ENCODE results near the gene CMSS1.

Gene CMSS1

DNA sequence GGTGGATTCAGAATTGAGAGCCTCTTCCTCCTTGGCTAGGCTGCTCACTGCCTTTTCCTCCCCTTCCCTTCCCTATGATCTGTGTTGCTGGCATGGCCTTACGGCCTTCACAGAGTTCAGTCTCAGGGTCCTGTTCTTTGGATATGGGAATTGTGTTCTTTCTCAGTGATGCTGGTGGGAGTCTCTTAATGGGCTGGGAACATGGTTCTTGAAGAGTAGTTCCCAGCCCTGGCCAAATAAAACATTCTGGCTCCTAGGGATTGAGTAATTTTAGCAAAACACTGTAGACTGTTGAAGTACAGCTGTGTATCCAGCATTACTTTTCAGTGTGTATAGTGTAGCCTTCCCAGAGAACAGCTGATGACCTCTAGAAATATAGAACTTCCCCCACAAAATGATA lies 319.3 kb downstream of the CMSS1 start:
- no peak overlapping the region for H3K4me3 ChIP-seq (ENCODE audit: low read length)
- no peaks in the 10 kb centered on the region for H3K36me3 ChIP-seq (ENCODE audit: control insufficient read depth, insufficient read depth, low read length)
- no peaks in the 10 kb centered on the region for H3K9me3 ChIP-seq (ENCODE audit: control insufficient read depth, low read length)
- no peaks in the 10 kb centered on the region for H3K4me1 ChIP-seq (ENCODE audit: control insufficient read depth, insufficient read depth, low read length)
- no peak overlapping the region for H3K9ac ChIP-seq (ENCODE audit: low read length)
- no peaks in the 10 kb centered on the region for H3K27me3 ChIP-seq (ENCODE audit: control insufficient read depth, insufficient read depth, low read length)

DNA sequence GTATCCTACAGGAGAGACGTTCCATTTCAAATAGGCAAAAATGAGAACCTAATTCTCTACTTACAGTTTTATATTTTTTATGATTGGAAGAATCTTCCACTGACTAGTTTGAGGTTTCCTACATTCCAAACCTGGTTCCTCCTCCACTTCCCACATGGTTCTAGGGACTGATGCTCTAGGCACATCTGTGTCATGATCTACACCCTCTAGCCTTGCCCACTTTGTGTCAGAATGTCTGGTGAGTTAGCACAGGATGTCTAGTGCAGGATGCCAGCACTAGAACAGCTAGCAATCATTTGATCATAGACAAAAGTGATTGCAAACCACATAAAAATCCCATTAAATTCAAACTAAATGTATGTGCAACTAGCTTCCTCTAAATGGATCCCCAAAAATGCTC lies 323.3 kb downstream of the CMSS1 start:
- Histone ChIP-seq H3K9ac (ENCODE audit: low read length) (no peak overlapping the region), H3K4me3 (ENCODE audit: low read length) (no peak overlapping the region), H3K9me3 (ENCODE audit: control insufficient read depth, low read length) (no peaks in the 10 kb centered on the region), H3K36me3 (ENCODE audit: control insufficient read depth, insufficient read depth, low read length) (no peaks in the 10 kb centered on the region), H3K4me1 (ENCODE audit: control insufficient read depth, insufficient read depth, low read length) (no peaks in the 10 kb centered on the region), H3K27me3 (ENCODE audit: control insufficient read depth, insufficient read depth, low read length) (no peaks in the 10 kb centered on the region)

DNA sequence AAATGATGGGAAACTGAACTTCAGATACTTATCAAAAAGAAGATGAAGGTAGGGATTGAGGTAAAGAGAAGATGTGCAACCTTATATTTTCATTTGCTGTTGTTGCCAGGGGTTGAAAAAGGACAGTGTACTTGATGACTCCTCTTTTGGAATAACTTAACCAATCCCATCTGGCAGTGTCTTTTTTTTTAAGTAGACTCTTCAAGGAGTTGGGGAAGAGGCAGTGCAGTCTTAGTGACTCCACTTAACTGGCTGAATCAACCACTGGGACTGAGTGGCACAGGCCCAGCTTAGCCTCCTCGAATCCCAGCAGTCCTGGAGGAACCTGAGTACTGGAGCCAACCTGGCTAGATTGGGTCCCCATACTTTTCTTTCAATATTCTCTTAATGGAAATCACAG lies 323.9 kb downstream of the CMSS1 start:
- Histone ChIP-seq H3K36me3 (ENCODE audit: control insufficient read depth, insufficient read depth, low read length) (no peaks in the 10 kb centered on the region), H3K4me1 (ENCODE audit: control insufficient read depth, insufficient read depth, low read length) (no peaks in the 10 kb centered on the region), H3K9me3 (ENCODE audit: control insufficient read depth, low read length) (no peaks in the 10 kb centered on the region), H3K27me3 (ENCODE audit: control insufficient read depth, insufficient read depth, low read length) (no peaks in the 10 kb centered on the region), H3K4me3 (ENCODE audit: low read length) (no peak overlapping the region), H3K9ac (ENCODE audit: low read length) (no peak overlapping the region)

DNA sequence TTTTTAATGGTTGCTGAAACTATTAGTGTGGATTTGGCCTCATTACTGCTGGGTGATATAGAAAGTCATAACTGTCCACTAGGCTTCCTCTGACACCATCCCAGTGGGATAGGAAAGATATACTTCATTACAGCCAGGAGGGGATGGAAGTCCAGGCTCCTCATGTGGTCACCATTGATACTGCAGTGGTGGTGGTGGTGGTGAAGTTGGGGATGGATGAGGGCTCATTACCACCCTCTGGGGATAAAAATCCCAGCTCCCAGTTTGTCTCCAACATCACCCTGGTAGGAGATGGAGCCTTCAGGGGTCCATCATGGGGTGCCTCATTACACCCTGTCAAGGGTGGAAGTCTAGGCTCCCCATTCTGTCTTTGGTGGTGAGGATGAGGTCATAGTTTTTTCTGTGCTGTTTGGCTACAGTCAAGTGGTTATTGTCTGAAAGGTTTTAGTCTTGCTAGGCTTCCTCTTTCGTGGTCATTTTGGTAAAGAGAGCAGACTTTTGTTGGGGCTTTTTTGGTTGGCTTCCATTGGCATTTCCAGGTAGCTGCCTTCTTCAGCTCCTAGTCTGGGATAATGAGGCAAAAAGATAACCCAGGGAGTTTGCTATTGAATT lies 326.7 kb downstream of the CMSS1 start:
- no peaks in the 10 kb centered on the region for H3K36me3 ChIP-seq (ENCODE audit: control insufficient read depth, insufficient read depth, low read length)
- no peak overlapping the region for H3K4me3 ChIP-seq (ENCODE audit: low read length)

DNA sequence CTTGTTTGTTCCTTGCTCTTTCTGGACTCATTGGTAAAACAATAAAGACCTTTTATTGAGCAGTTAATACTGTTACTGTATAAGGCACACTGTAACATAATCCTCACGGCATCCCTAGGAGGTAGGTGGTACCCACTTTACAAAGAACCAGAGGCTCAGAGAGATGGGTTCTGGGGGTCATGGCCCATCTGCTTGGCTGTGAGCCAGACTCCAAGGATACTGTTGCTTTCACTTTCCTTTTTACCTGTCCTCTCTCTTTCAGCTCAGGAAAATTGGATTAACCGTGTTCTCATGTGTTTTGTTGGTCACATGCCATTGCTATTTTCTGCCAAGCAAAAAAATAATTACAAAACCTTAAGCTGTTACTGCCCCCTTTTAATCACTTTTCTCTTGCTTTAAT lies 331.5 kb downstream of the CMSS1 start:
- Histone ChIP-seq H3K4me3 (ENCODE audit: low read length) (no peak overlapping the region), H3K9me3 (ENCODE audit: control insufficient read depth, low read length) (no peaks in the 10 kb centered on the region), H3K27me3 (ENCODE audit: control insufficient read depth, insufficient read depth, low read length) (no peaks in the 10 kb centered on the region), H3K4me1 (ENCODE audit: control insufficient read depth, insufficient read depth, low read length) (peaks cover 12% of the 10 kb centered on the region), H3K9ac (ENCODE audit: low read length) (no peak overlapping the region), H3K36me3 (ENCODE audit: control insufficient read depth, insufficient read depth, low read length) (no peaks in the 10 kb centered on the region)

More for the DNA sequence above, 326.7 kb downstream of the CMSS1 start:
- no peaks in the 10 kb centered on the region for H3K9me3 ChIP-seq (ENCODE audit: control insufficient read depth, low read length)
- H3K27me3 ChIP-seq (ENCODE audit: control insufficient read depth, insufficient read depth, low read length), result no peaks in the 10 kb centered on the region
- H3K9ac ChIP-seq (ENCODE audit: low read length), result no peak overlapping the region
- H3K4me1 ChIP-seq (ENCODE audit: control insufficient read depth, insufficient read depth, low read length), result peaks cover 7% of the 10 kb centered on the region

DNA sequence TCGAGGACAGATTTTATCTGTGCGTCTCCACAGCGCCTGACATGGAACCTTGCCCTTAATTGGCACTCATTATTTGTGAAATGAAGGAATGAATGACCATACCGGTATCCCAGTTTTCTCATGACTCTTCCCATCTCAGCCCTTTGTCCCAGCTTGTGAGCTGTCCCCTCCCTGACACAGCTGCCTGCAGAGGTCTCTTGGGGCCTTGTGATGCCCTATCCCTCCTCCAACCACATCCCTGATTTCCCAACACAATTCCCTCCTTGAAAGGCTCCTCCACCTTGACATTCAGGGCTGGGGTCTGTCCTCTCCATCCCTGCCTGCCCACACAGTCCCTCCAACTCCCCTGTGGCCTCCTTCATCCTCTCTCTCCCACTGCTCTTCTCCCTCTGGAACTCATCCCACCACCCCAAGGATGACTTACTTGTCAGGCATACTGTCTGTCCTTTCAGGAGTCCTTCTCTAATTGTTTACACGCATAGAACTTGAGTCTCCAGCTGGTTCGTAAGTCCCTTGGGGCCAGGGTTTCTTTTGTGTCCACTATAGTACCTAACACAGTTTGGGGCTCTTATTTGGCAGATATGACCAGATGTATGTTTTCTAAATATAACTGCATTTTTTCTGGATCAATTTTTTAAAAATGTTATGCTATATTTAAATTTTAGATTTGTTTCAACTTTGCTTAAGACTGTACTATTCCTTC lies 332.2 kb downstream of the CMSS1 start:
- Histone ChIP-seq H3K4me1 (ENCODE audit: control insufficient read depth, insufficient read depth, low read length) (peaks cover 12% of the 10 kb centered on the region), H3K9me3 (ENCODE audit: control insufficient read depth, low read length) (no peaks in the 10 kb centered on the region), H3K4me3 (ENCODE audit: low read length) (no peak overlapping the region), H3K9ac (ENCODE audit: low read length) (no peak overlapping the region), H3K36me3 (ENCODE audit: control insufficient read depth, insufficient read depth, low read length) (no peaks in the 10 kb centered on the region), H3K27me3 (ENCODE audit: control insufficient read depth, insufficient read depth, low read length) (no peaks in the 10 kb centered on the region)

DNA sequence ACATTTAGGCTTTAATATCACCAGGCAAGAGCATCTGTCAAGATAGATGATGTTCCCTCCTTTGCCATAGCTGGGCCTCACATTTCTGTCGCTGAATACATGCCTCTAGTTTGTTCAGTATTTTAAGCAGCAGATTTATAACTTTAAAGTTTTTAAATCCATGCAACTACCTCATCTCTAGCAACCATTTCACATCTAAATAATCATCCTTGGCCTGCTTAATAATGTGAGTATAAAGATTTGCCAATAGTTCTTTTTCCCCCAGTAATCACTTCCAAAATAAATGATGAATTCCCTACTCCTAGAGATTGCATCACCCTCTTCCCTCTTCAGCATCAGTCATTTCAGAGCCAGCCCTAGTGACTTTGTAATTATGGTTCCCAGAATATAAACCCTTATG lies 332.8 kb downstream of the CMSS1 start:
- H3K4me1 ChIP-seq (ENCODE audit: control insufficient read depth, insufficient read depth, low read length), result peaks cover 12% of the 10 kb centered on the region
- H3K4me3 ChIP-seq (ENCODE audit: low read length), result no peak overlapping the region
- H3K9me3 ChIP-seq (ENCODE audit: control insufficient read depth, low read length), result no peaks in the 10 kb centered on the region
- H3K9ac ChIP-seq (ENCODE audit: low read length), result no peak overlapping the region
- H3K27me3 ChIP-seq (ENCODE audit: control insufficient read depth, insufficient read depth, low read length), result no peaks in the 10 kb centered on the region
- H3K36me3 ChIP-seq (ENCODE audit: control insufficient read depth, insufficient read depth, low read length), result no peaks in the 10 kb centered on the region

DNA sequence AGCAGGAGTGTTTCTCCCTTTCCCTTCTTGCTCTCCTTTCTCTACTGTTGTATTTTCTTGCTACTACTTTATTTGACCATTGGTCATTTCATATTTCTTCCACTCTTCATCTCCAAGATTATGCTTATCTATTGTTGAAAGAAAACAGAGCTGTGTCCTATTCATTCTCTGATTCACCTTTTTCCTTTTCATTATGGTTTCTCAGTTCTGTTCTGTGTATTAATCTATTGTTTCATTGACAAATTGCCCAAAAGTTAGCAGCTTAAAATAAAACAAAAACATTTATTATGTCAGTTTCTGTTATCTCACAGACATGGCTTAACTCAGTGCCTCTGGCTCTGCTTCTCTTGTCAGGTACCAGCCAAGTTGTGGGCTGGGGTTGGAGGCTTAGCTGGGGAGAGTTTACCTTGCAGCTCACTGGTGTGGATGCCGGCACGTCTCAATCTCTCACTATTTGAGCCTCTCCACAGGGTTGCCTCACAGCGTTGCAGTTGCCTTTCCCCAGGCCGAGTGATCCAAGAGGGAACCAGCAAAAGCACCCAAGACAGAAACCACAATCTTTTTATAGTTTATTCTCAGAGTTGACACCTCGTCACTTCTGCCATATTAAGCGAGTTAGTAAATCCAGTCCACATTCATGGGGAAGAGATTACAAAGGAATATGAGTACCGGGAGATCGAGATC lies 333.5 kb downstream of the CMSS1 start:
- H3K27me3 ChIP-seq (ENCODE audit: control insufficient read depth, insufficient read depth, low read length), result no peaks in the 10 kb centered on the region
- H3K4me3 ChIP-seq (ENCODE audit: low read length), result no peak overlapping the region
- H3K9me3 ChIP-seq (ENCODE audit: control insufficient read depth, low read length), result no peaks in the 10 kb centered on the region
- no peak overlapping the region for H3K9ac ChIP-seq (ENCODE audit: low read length)
- H3K4me1 ChIP-seq (ENCODE audit: control insufficient read depth, insufficient read depth, low read length), result peaks cover 12% of the 10 kb centered on the region
- H3K36me3 ChIP-seq (ENCODE audit: control insufficient read depth, insufficient read depth, low read length), result no peaks in the 10 kb centered on the region

DNA sequence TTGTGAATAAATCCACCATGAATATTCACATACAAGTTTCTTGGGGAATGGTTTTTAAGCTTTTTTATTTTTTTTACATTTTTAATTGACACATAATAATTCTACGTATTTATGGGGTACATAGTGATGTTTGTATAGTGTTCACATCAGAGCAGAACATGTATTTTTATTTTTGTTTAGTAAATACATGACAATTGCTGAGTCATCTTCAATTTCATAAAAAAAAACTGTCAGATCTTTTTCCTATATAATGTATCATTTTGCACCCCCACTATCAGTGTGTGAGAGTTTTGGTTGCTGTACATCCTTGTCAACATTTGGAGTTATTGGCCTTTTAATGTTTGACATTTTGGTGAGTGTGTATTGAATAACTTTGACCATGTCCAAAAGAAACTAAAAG lies 336.5 kb downstream of the CMSS1 start:
- Histone ChIP-seq H3K27me3 (ENCODE audit: control insufficient read depth, insufficient read depth, low read length) (no peaks in the 10 kb centered on the region), H3K9me3 (ENCODE audit: control insufficient read depth, low read length) (no peaks in the 10 kb centered on the region), H3K4me1 (ENCODE audit: control insufficient read depth, insufficient read depth, low read length) (peaks cover 7% of the 10 kb centered on the region), H3K9ac (ENCODE audit: low read length) (no peak overlapping the region), H3K36me3 (ENCODE audit: control insufficient read depth, insufficient read depth, low read length) (no peaks in the 10 kb centered on the region), H3K4me3 (ENCODE audit: low read length) (no peak overlapping the region)

DNA sequence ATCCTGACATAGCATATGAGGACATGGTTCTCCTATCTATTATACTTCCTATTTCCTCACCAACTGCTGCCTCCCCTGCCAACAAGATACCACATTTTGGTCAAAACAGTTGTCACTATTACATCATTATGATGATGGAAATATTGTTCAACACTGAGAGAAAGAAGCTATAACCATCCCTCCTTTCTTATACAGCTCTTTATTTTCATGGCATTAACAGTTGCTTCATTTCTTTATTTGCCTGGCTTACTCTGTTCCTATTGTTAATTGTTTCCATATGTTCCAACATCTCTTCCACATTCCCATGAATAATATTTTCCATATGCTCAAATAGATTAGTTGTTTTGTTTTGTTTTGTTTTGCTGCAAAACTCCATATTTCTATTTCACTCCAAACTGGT lies 337.5 kb downstream of the CMSS1 start:
- Histone ChIP-seq H3K4me3 (ENCODE audit: low read length) (no peak overlapping the region), H3K9ac (ENCODE audit: low read length) (no peak overlapping the region), H3K36me3 (ENCODE audit: control insufficient read depth, insufficient read depth, low read length) (no peaks in the 10 kb centered on the region), H3K4me1 (ENCODE audit: control insufficient read depth, insufficient read depth, low read length) (no peaks in the 10 kb centered on the region), H3K27me3 (ENCODE audit: control insufficient read depth, insufficient read depth, low read length) (no peaks in the 10 kb centered on the region), H3K9me3 (ENCODE audit: control insufficient read depth, low read length) (no peaks in the 10 kb centered on the region)

DNA sequence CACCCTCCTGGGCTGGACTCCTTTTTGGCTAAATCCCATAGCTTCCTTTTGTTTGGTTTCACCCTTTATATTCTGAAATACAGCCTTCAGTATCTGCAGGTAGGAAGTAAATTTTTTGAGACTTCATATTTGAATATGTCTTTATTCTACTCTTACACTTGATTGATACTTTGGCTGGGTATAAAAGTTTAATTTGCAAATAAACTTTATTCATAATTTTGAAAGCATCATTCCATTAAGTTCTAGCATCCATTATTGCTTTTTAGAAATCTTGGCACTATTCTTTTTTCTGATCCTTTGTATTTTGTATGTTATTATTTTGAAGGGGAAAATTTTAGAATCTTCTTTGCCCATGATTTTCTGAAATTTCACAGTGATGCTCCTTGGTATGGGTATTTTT lies 337.9 kb downstream of the CMSS1 start:
- H3K4me1 ChIP-seq (ENCODE audit: control insufficient read depth, insufficient read depth, low read length), result no peaks in the 10 kb centered on the region
- no peaks in the 10 kb centered on the region for H3K9me3 ChIP-seq (ENCODE audit: control insufficient read depth, low read length)
- H3K9ac ChIP-seq (ENCODE audit: low read length), result no peak overlapping the region
- H3K4me3 ChIP-seq (ENCODE audit: low read length), result no peak overlapping the region
- H3K36me3 ChIP-seq (ENCODE audit: control insufficient read depth, insufficient read depth, low read length), result no peaks in the 10 kb centered on the region
- no peaks in the 10 kb centered on the region for H3K27me3 ChIP-seq (ENCODE audit: control insufficient read depth, insufficient read depth, low read length)

DNA sequence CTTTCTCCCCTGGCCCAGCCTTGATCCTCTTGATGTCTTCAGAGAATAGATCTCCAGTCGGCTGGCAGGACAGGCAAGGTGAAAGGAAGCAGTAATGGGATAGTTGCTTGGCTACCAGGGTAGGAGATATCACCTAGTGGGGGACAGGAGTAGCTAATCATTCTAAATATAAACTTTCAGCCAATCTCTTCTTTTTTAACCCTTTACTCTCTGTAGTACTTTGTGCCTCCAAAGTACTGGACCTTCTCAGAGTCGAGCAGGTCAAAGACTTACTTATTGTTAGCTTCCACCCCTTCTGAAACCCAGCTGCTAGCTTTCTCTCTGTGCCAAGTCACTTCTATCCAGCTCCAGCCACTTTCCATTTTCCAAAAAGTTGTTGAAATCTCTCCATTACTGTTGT lies 340.0 kb downstream of the CMSS1 start:
- Histone ChIP-seq H3K4me3 (ENCODE audit: low read length) (no peak overlapping the region), H3K4me1 (ENCODE audit: control insufficient read depth, insufficient read depth, low read length) (no peaks in the 10 kb centered on the region), H3K9ac (ENCODE audit: low read length) (no peak overlapping the region), H3K36me3 (ENCODE audit: control insufficient read depth, insufficient read depth, low read length) (no peaks in the 10 kb centered on the region), H3K27me3 (ENCODE audit: control insufficient read depth, insufficient read depth, low read length) (no peaks in the 10 kb centered on the region), H3K9me3 (ENCODE audit: control insufficient read depth, low read length) (no peaks in the 10 kb centered on the region)
